ENCODE measurements around the gene PNKD. TPM values are rescaled to one million over a fixed set of nuclear protein-coding genes. Genes with fewer than 3 reads are reported as not detected.

The PNKD gene
- polyA plus RNA-seq (2013, experiment 1 of 2) = 34.4 TPM
- polyA plus RNA-seq (2013, experiment 2 of 2) = 35.1 TPM

- Histone ChIP-seq H3K27me3 (ENCODE audit: insufficient read depth, low read length) (no peaks in the 10 kb centered on the region), H3K9me3 (ENCODE audit: insufficient read depth, low read depth, low read length) (no peaks in the 10 kb centered on the region), H3K36me3 (ENCODE audit: insufficient read depth, low read length) (peaks cover 43% of the 10 kb centered on the region), H3K9ac (ENCODE audit: low read depth, low read length) (peak within 1 kb of the TSS; percentile 85), H3K4me1 (ENCODE audit: insufficient read depth, low read length) (no peaks in the 10 kb centered on the region), H3K4me3 (ENCODE audit: low read length) (peak within 1 kb of the TSS; percentile 97), H3K27ac (ENCODE audit: low read depth, low read length) (peak within 1 kb of the TSS; percentile 68; the same call in 1 of the 2 replicates)
- WGBS = under 1% methylated on average over 64 of the region's 64 CpGs
Measured at GRCh38 chr2:218269900-218270720, at the start of gene PNKD, which contains the start of gene AAMP. Gene PNKD, plus strand, starts transcription at chr2:218270519. Its CDS starts 17 bp downstream, at chr2:218270536. Gene AAMP, minus strand, starts transcription at chr2:218270137. Its CDS starts 51 bp downstream, at chr2:218270086.

- no peaks in the 10 kb centered on the region for H3K9me3 ChIP-seq (ENCODE audit: insufficient read depth, low read depth, low read length)
- WGBS = 94% methylated on average over 5 of the region's 5 CpGs
- peaks cover 19% of the 10 kb centered on the region for H3K4me1 ChIP-seq (ENCODE audit: insufficient read depth, low read length)
- no peak overlapping the region for H3K9ac ChIP-seq (ENCODE audit: low read depth, low read length)
- no peak overlapping the region for H3K4me3 ChIP-seq (ENCODE audit: low read length)
- no peak overlapping the region for H3K27ac ChIP-seq (ENCODE audit: low read depth, low read length)
- H3K27me3 ChIP-seq (ENCODE audit: insufficient read depth, low read length) = no peaks in the 10 kb centered on the region
- H3K36me3 ChIP-seq (ENCODE audit: insufficient read depth, low read length) = peaks cover 54% of the 10 kb centered on the region
Measured at GRCh38 chr2:218221000-218221399, 49.3 kb upstream of the PNKD start.

GRCh38 chr2:218223046-218223445, 47.3 kb upstream of the PNKD start:
- Histone ChIP-seq H3K4me3 (ENCODE audit: low read length) (no peak overlapping the region), H3K36me3 (ENCODE audit: insufficient read depth, low read length) (peaks cover 68% of the 10 kb centered on the region)
- WGBS = 96% methylated on average over 5 of the region's 5 CpGs

GRCh38 chr2:218224186-218224585, 46.1 kb upstream of the PNKD start:
- Histone ChIP-seq H3K9me3 (ENCODE audit: insufficient read depth, low read depth, low read length) (no peaks in the 10 kb centered on the region), H3K9ac (ENCODE audit: low read depth, low read length) (no peak overlapping the region), H3K4me1 (ENCODE audit: insufficient read depth, low read length) (peaks cover 7% of the 10 kb centered on the region), H3K27ac (ENCODE audit: low read depth, low read length) (no peak overlapping the region), H3K36me3 (ENCODE audit: insufficient read depth, low read length) (peaks cover 78% of the 10 kb centered on the region), H3K4me3 (ENCODE audit: low read length) (no peak overlapping the region), H3K27me3 (ENCODE audit: insufficient read depth, low read length) (no peaks in the 10 kb centered on the region)
- WGBS = 100% methylated on average over 1 of the region's 1 CpG

More at GRCh38 chr2:218223046-218223445, 47.3 kb upstream of the PNKD start:
- Histone ChIP-seq H3K27ac (ENCODE audit: low read depth, low read length) (no peak overlapping the region), H3K4me1 (ENCODE audit: insufficient read depth, low read length) (peaks cover 19% of the 10 kb centered on the region), H3K27me3 (ENCODE audit: insufficient read depth, low read length) (no peaks in the 10 kb centered on the region), H3K9me3 (ENCODE audit: insufficient read depth, low read depth, low read length) (no peaks in the 10 kb centered on the region), H3K9ac (ENCODE audit: low read depth, low read length) (no peak overlapping the region)

- Histone ChIP-seq H3K4me1 (ENCODE audit: insufficient read depth, low read length) (no peaks in the 10 kb centered on the region), H3K9ac (ENCODE audit: low read depth, low read length) (no peak overlapping the region), H3K27me3 (ENCODE audit: insufficient read depth, low read length) (no peaks in the 10 kb centered on the region), H3K9me3 (ENCODE audit: insufficient read depth, low read depth, low read length) (no peaks in the 10 kb centered on the region), H3K4me3 (ENCODE audit: low read length) (no peak overlapping the region), H3K27ac (ENCODE audit: low read depth, low read length) (no peak overlapping the region), H3K36me3 (ENCODE audit: insufficient read depth, low read length) (peaks cover 85% of the 10 kb centered on the region)
- WGBS = 97% methylated on average over 3 of the region's 3 CpGs
Measured at GRCh38 chr2:218226903-218227302, 43.4 kb upstream of the PNKD start.

GRCh38 chr2:218228366-218229090, 41.8 kb upstream of the PNKD start:
- over 99% methylated on average over 4 of the region's 6 CpGs for WGBS
- no peak overlapping the region for H3K27ac ChIP-seq (ENCODE audit: low read depth, low read length)
- no peak overlapping the region for H3K4me3 ChIP-seq (ENCODE audit: low read length)

GRCh38 chr2:218229239-218229638, 41.1 kb upstream of the PNKD start:
- WGBS = 92% methylated on average over 2 of the region's 3 CpGs
- Histone ChIP-seq H3K9ac (ENCODE audit: low read depth, low read length) (no peak overlapping the region), H3K36me3 (ENCODE audit: insufficient read depth, low read length) (peaks cover 89% of the 10 kb centered on the region), H3K4me1 (ENCODE audit: insufficient read depth, low read length) (no peaks in the 10 kb centered on the region), H3K27me3 (ENCODE audit: insufficient read depth, low read length) (no peaks in the 10 kb centered on the region), H3K27ac (ENCODE audit: low read depth, low read length) (no peak overlapping the region), H3K9me3 (ENCODE audit: insufficient read depth, low read depth, low read length) (no peaks in the 10 kb centered on the region), H3K4me3 (ENCODE audit: low read length) (no peak overlapping the region)

More at GRCh38 chr2:218228366-218229090, 41.8 kb upstream of the PNKD start:
- Histone ChIP-seq H3K36me3 (ENCODE audit: insufficient read depth, low read length) (peaks cover 89% of the 10 kb centered on the region), H3K4me1 (ENCODE audit: insufficient read depth, low read length) (no peaks in the 10 kb centered on the region), H3K27me3 (ENCODE audit: insufficient read depth, low read length) (no peaks in the 10 kb centered on the region), H3K9me3 (ENCODE audit: insufficient read depth, low read depth, low read length) (no peaks in the 10 kb centered on the region), H3K9ac (ENCODE audit: low read depth, low read length) (no peak overlapping the region)

GRCh38 chr2:218229851-218230250, 40.5 kb upstream of the PNKD start:
- 90% methylated on average over 4 of the region's 4 CpGs for WGBS
- Histone ChIP-seq H3K9me3 (ENCODE audit: insufficient read depth, low read depth, low read length) (no peaks in the 10 kb centered on the region), H3K27ac (ENCODE audit: low read depth, low read length) (no peak overlapping the region), H3K36me3 (ENCODE audit: insufficient read depth, low read length) (peaks cover 89% of the 10 kb centered on the region), H3K4me3 (ENCODE audit: low read length) (no peak overlapping the region), H3K27me3 (ENCODE audit: insufficient read depth, low read length) (no peaks in the 10 kb centered on the region), H3K9ac (ENCODE audit: low read depth, low read length) (no peak overlapping the region), H3K4me1 (ENCODE audit: insufficient read depth, low read length) (no peaks in the 10 kb centered on the region)

GRCh38 chr2:218230882-218231281, 39.4 kb upstream of the PNKD start:
- Histone ChIP-seq H3K4me3 (ENCODE audit: low read length) (no peak overlapping the region), H3K27ac (ENCODE audit: low read depth, low read length) (no peak overlapping the region), H3K27me3 (ENCODE audit: insufficient read depth, low read length) (no peaks in the 10 kb centered on the region), H3K4me1 (ENCODE audit: insufficient read depth, low read length) (no peaks in the 10 kb centered on the region), H3K9ac (ENCODE audit: low read depth, low read length) (no peak overlapping the region), H3K9me3 (ENCODE audit: insufficient read depth, low read depth, low read length) (no peaks in the 10 kb centered on the region), H3K36me3 (ENCODE audit: insufficient read depth, low read length) (peaks cover 89% of the 10 kb centered on the region)
- WGBS = 83% methylated on average over 1 of the region's 1 CpG

- WGBS = 97% methylated on average over 4 of the region's 4 CpGs
- Histone ChIP-seq H3K9me3 (ENCODE audit: insufficient read depth, low read depth, low read length) (no peaks in the 10 kb centered on the region), H3K27me3 (ENCODE audit: insufficient read depth, low read length) (no peaks in the 10 kb centered on the region), H3K27ac (ENCODE audit: low read depth, low read length) (no peak overlapping the region), H3K9ac (ENCODE audit: low read depth, low read length) (no peak overlapping the region), H3K4me3 (ENCODE audit: low read length) (no peak overlapping the region), H3K4me1 (ENCODE audit: insufficient read depth, low read length) (no peaks in the 10 kb centered on the region), H3K36me3 (ENCODE audit: insufficient read depth, low read length) (peaks cover 98% of the 10 kb centered on the region)
Measured at GRCh38 chr2:218233543-218233942, 36.8 kb upstream of the PNKD start.

- no peaks in the 10 kb centered on the region for H3K27me3 ChIP-seq (ENCODE audit: insufficient read depth, low read length)
Measured at GRCh38 chr2:218234521-218234920, 35.8 kb upstream of the PNKD start.

More at GRCh38 chr2:218234521-218234920, 35.8 kb upstream of the PNKD start:
- H3K9ac ChIP-seq (ENCODE audit: low read depth, low read length) = no peak overlapping the region
- H3K4me1 ChIP-seq (ENCODE audit: insufficient read depth, low read length) = no peaks in the 10 kb centered on the region
- H3K27ac ChIP-seq (ENCODE audit: low read depth, low read length) = no peak overlapping the region
- no peak overlapping the region for H3K4me3 ChIP-seq (ENCODE audit: low read length)
- peaks cover 98% of the 10 kb centered on the region for H3K36me3 ChIP-seq (ENCODE audit: insufficient read depth, low read length)
- no peaks in the 10 kb centered on the region for H3K9me3 ChIP-seq (ENCODE audit: insufficient read depth, low read depth, low read length)
- 84% methylated on average over 2 of the region's 3 CpGs for WGBS

All from HUES64 (cell line).